Smooth muscle cell (in vitro differentiated cells): ENCODE measurements around the gene ZNF182. TPM values are rescaled to one million over a fixed set of nuclear protein-coding genes. Genes with fewer than 3 reads are reported as not detected.

ENCODE experiments used
- DNase-seq: peaks from one replicate; lab custom pipeline; 2025; ENCODE audit not compliant: unreplicated experiment; lab: John Stamatoyannopoulos, UW
- H2AFZ ChIP-seq: fragments of 200-600 bp; sonication (generic); 2 replicates; pipeline ENCODE4 v1.6.0; 2016; ENCODE audit warnings: antibody characterized with exemption, low read depth, mild to moderate bottlenecking
- H3F3A ChIP-seq: fragments of 200-600 bp; sonication (generic); 2 replicates; pipeline ENCODE4 v1.6.0; 2017; ENCODE audit warnings: antibody characterized with exemption, low read depth
- H3K27ac ChIP-seq: fragments of 200-600 bp; sonication (generic); 2 replicates; pipeline ENCODE4 v1.5.1; 2016; ENCODE audit warnings: low read depth, mild to moderate bottlenecking
- H3K27me3 ChIP-seq: fragments of 200-600 bp; sonication (generic); 2 replicates; pipeline ENCODE4 v1.6.1; 2016; ENCODE audit warnings: low read depth, mild to moderate bottlenecking
- H3K36me3 ChIP-seq: fragments of 200-600 bp; sonication (generic); 2 replicates; pipeline ENCODE4 v1.5.1; 2016; ENCODE audit warnings: low read depth
- H3K4me1 ChIP-seq: fragments of 200-600 bp; sonication (generic); 2 replicates; pipeline ENCODE4 v1.5.1; 2016; ENCODE audit warnings: low read depth
- H3K4me2 ChIP-seq: fragments of 200-600 bp; sonication (generic); 2 replicates; pipeline ENCODE4 v1.6.0; 2016; ENCODE audit warnings: mild to moderate bottlenecking
- H3K4me3 ChIP-seq: fragments of 200-600 bp; sonication (generic); 2 replicates; pipeline ENCODE4 v1.5.1; 2016; ENCODE audit warnings: mild to moderate bottlenecking
- H3K79me2 ChIP-seq: fragments of 200-600 bp; sonication (generic); 2 replicates; pipeline ENCODE4 v1.6.0; 2016; ENCODE audit warnings: low read depth, mild to moderate bottlenecking
- H3K9ac ChIP-seq: fragments of 200-600 bp; sonication (generic); 2 replicates; pipeline ENCODE4 v1.6.0; 2016; ENCODE audit warnings: low read depth
- H3K9me3 ChIP-seq: fragments of 200-600 bp; sonication (generic); replicated peaks from 2 replicates; pipeline ENCODE4 v1.5.1; 2016; ENCODE audit warnings: low read depth
- H4K20me1 ChIP-seq: fragments of 200-600 bp; sonication (generic); 2 replicates; pipeline ENCODE4 v1.6.0; 2016; ENCODE audit warnings: low read depth
- WGBS: methylation state at CpG from one replicate; pipeline ENCODE4 v1.1.7; 2016; ENCODE audit warnings: low lambda C conversion rate; 5-methylcytosine and 5-hydroxymethylcytosine counted together
- polyA plus RNA-seq: library from polyadenylated mRNA; unstranded; fragments of >200 nt; fragmentation: Nextera tagmentation; extraction: Ambion mirVana; gene quantifications from 2 replicates; pipeline ENCODE4 v1.2.1, GENCODE V29; 2016
- total RNA-seq: library from RNA; depleted of rRNA; stranded (reverse); fragments of >200 nt; gene quantifications from 2 replicates; pipeline ENCODE4 v1.2.3, GENCODE V29; 2014
- TF ChIP-seq, protein P1 (sequence below): fragments of 200-600 bp; sonication (generic); IDR thresholded peaks from 2 replicates; pipeline ENCODE4 v1.5.1; 2017; ENCODE audit warnings: borderline replicate concordance, mild to moderate bottlenecking, antibody characterized with exemption; ENCODE audit not compliant: insufficient read depth, poor library complexity, severe bottlenecking

Gene ZNF182
- total and polyA plus RNA-seq, 2 experiments from 2014 or later: 3.0 to 5.8 TPM

- Histone ChIP-seq H2AFZ (no peak overlapping the region), H3K27me3 (no peaks in the 10 kb centered on the region), H4K20me1 (no peaks in the 10 kb centered on the region)
These were observed 2.5 kb downstream of the ZNF182 start for GRCh38 chrX:48001260-48001659.

DNA sequence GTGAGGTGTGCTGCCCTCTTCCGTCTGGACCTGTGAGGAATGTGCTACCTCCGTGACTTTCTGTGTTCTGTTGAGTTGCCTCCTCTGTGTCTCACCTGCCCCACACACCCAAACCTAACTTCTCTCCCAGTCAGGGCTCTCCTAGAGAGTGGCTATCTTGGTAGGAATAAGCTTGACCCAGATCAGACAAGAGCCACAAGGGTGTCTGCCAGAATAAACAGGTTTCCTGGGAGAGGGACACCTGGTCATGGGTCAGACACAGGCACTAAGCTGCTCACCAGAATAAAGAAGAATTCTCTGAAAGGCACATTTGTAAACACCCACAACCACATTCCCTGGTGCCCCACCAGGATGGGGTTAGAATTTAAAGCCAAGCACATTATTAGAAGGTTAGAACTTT lies 11.1 kb downstream of the ZNF182 start:
- DNase-seq: no peak
- Histone ChIP-seq H3K4me2 (no peak overlapping the region), H3K27me3 (no peaks in the 10 kb centered on the region), H3F3A (no peaks in the 10 kb centered on the region), H3K4me1 (no peaks in the 10 kb centered on the region), H3K79me2 (peaks cover 10% of the 10 kb centered on the region), H3K9ac (no peak overlapping the region), H3K4me3 (no peak overlapping the region), H4K20me1 (no peaks in the 10 kb centered on the region), H3K27ac (no peak overlapping the region), H3K9me3 (peaks cover 8% of the 10 kb centered on the region), H3K36me3 (no peaks in the 10 kb centered on the region), H2AFZ (no peak overlapping the region)
- TF ChIP-seq, protein P1, sequence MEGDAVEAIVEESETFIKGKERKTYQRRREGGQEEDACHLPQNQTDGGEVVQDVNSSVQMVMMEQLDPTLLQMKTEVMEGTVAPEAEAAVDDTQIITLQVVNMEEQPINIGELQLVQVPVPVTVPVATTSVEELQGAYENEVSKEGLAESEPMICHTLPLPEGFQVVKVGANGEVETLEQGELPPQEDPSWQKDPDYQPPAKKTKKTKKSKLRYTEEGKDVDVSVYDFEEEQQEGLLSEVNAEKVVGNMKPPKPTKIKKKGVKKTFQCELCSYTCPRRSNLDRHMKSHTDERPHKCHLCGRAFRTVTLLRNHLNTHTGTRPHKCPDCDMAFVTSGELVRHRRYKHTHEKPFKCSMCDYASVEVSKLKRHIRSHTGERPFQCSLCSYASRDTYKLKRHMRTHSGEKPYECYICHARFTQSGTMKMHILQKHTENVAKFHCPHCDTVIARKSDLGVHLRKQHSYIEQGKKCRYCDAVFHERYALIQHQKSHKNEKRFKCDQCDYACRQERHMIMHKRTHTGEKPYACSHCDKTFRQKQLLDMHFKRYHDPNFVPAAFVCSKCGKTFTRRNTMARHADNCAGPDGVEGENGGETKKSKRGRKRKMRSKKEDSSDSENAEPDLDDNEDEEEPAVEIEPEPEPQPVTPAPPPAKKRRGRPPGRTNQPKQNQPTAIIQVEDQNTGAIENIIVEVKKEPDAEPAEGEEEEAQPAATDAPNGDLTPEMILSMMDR: no peak
- 94% methylated on average over 2 of the region's 2 CpGs for WGBS

More at GRCh38 chrX:48001260-48001659, 2.5 kb downstream of the ZNF182 start:
- TF ChIP-seq, protein P1: no peak
- no peak overlapping the region for H3K4me3 ChIP-seq
- no peaks in the 10 kb centered on the region for H3K9me3 ChIP-seq
- no peak for DNase-seq
- H3K4me2 ChIP-seq: no peak overlapping the region
- H3K79me2 ChIP-seq: peaks cover 11% of the 10 kb centered on the region
- no peak overlapping the region for H3K9ac ChIP-seq
- H3K36me3 ChIP-seq: no peaks in the 10 kb centered on the region
- no peaks in the 10 kb centered on the region for H3F3A ChIP-seq
- H3K27ac ChIP-seq: no peak overlapping the region
- H3K4me1 ChIP-seq: no peaks in the 10 kb centered on the region
- 89% methylated on average over 3 of the region's 3 CpGs for WGBS

DNA sequence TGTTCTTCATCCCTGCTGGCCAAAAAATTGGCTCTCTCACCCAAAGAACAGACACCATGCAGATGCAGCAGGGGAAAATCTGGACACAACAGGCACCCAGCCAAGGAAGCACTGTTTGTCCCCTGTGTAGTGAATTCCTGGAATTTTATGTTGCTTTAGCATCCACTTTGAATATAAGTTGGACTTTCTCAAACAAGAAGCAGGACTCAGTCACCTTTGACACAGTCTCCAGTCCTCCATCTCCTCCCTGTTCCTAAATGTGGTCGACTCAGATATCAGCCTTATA lies 11.8 kb downstream of the ZNF182 start:
- H3K27ac ChIP-seq: no peak overlapping the region
- H3F3A ChIP-seq: no peaks in the 10 kb centered on the region
- no peak for DNase-seq
- H2AFZ ChIP-seq: no peak overlapping the region
- H3K9me3 ChIP-seq: peaks cover 8% of the 10 kb centered on the region
- H3K4me1 ChIP-seq: no peaks in the 10 kb centered on the region
- H3K27me3 ChIP-seq: no peaks in the 10 kb centered on the region
- no peak overlapping the region for H3K4me2 ChIP-seq
- H4K20me1 ChIP-seq: no peaks in the 10 kb centered on the region
- no peak overlapping the region for H3K4me3 ChIP-seq
- H3K79me2 ChIP-seq: peaks cover 10% of the 10 kb centered on the region
- H3K36me3 ChIP-seq: no peaks in the 10 kb centered on the region
- TF ChIP-seq, protein P1: no peak
- WGBS: 100% methylated on average over 1 of the region's 1 CpG
- H3K9ac ChIP-seq: no peak overlapping the region

DNA sequence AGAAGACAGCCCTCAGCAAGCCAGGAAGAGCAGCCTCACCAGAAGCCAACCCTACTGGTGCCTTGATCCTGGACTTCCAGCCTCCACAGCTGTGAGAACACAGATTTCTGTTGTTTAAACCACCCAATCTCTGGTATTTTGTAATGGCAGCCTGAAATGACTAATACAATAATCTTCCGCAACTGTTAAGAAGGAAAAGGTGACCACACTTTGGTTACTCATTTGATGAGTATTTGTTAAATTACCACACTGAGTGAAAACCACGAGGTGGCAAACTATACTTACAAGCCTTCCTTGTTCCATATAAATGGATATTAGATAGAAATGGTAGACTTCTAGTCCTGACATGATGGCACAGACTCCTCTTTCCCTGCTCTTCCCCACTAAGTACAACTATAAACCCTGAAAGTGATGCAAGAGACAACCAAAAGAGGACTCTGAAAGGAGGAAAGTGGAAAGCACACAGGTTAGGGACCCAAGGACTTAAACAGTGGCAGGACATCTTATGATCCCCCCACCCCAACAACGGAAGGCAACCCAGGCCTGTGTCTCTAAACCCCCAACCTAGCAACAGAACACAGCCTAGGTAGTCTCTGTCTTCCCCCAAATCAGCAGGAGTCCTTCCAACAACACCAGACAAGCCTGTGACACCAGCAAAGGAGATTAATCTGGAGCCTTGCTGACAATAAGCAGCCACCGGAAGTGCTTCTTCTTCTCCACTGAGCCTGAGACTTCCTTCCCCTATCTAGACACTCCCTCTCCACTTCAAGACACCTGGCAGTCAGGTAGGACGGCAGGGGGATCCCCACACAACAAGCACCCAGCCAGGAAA lies 12.3 kb downstream of the ZNF182 start:
- H3K4me2 ChIP-seq: no peak overlapping the region
- no peaks in the 10 kb centered on the region for H3F3A ChIP-seq
- WGBS: 67% methylated on average over 5 of the region's 5 CpGs
- peaks cover 8% of the 10 kb centered on the region for H3K79me2 ChIP-seq
- peaks cover 8% of the 10 kb centered on the region for H3K9me3 ChIP-seq
- no peak for DNase-seq
- H3K4me3 ChIP-seq: no peak overlapping the region
- H3K27ac ChIP-seq: peak overlapping the region; percentile 31
- H3K27me3 ChIP-seq: no peaks in the 10 kb centered on the region
- H4K20me1 ChIP-seq: no peaks in the 10 kb centered on the region
- no peaks in the 10 kb centered on the region for H3K4me1 ChIP-seq
- no peak overlapping the region for H2AFZ ChIP-seq
- TF ChIP-seq, protein P1: no peak
- H3K36me3 ChIP-seq: peaks cover 2% of the 10 kb centered on the region
- H3K9ac ChIP-seq: no peak overlapping the region
